ENCODE data around the gene COBL. TPM values are rescaled to one million over a fixed set of nuclear protein-coding genes. Genes with fewer than 3 reads are reported as not detected.

COBL gene
- total RNA-seq, 1 donor from 2014 or later: 27.9 TPM

- intact Hi-C loops (cut with DNase I): no loop called here
- Histone ChIP-seq H3K27ac (no peak overlapping the region), H3K36me3 (no peaks in the 10 kb centered on the region), H3K27me3 (ENCODE audit: low read depth) (no peaks in the 10 kb centered on the region), H3K9me3 (no peaks in the 10 kb centered on the region), H3K4me1 (no peaks in the 10 kb centered on the region), H3K4me3 (no peak overlapping the region)
- TF ChIP-seq CTCF (IDR thresholded peaks at IDR 0.05): no peak
- ATAC-seq (no peak), DNase-seq (no peak)
Observed at GRCh38 chr7:51249991-51250390, 66.6 kb downstream of the COBL start.

- ATAC-seq (no peak), DNase-seq (no peak)
- H3K36me3 ChIP-seq: no peaks in the 10 kb centered on the region
- H3K9me3 ChIP-seq: no peaks in the 10 kb centered on the region
- no peak overlapping the region for H3K27ac ChIP-seq
- intact Hi-C loops (cut with DNase I): no loop called here
- H3K4me3 ChIP-seq: no peak overlapping the region
- no peaks in the 10 kb centered on the region for H3K27me3 ChIP-seq (ENCODE audit: low read depth)
- no peaks in the 10 kb centered on the region for H3K4me1 ChIP-seq
- TF ChIP-seq CTCF (IDR thresholded peaks at IDR 0.05): no peak
Observed at GRCh38 chr7:51249187-51249945, 67.2 kb downstream of the COBL start.

GRCh38 chr7:51246258-51247245 lies 70.1 kb downstream of the COBL start:
- H3K36me3 ChIP-seq: no peaks in the 10 kb centered on the region
- no peak overlapping the region for H3K4me3 ChIP-seq
- H3K9me3 ChIP-seq: no peaks in the 10 kb centered on the region
- no peaks in the 10 kb centered on the region for H3K27me3 ChIP-seq (ENCODE audit: low read depth)
- TF ChIP-seq CTCF (IDR thresholded peaks at IDR 0.05): no peak
- ATAC-seq (no peak), DNase-seq (no peak)
- H3K27ac ChIP-seq: no peak overlapping the region
- peaks cover 3% of the 10 kb centered on the region for H3K4me1 ChIP-seq
- intact Hi-C loops (cut with DNase I): no loop called here

GRCh38 chr7:51244885-51245284 lies 71.7 kb downstream of the COBL start:
- H3K36me3 ChIP-seq: no peaks in the 10 kb centered on the region
- intact Hi-C loops (cut with DNase I): no loop called here
- no peak overlapping the region for H3K27ac ChIP-seq
- H3K4me3 ChIP-seq: no peak overlapping the region
- TF ChIP-seq CTCF (IDR thresholded peaks at IDR 0.05): no peak
- peak in 1 of 2 donors; percentile 44 for ATAC-seq
- DNase-seq: no peak
- H3K9me3 ChIP-seq: no peaks in the 10 kb centered on the region
- H3K27me3 ChIP-seq (ENCODE audit: low read depth): no peaks in the 10 kb centered on the region
- peaks cover 11% of the 10 kb centered on the region for H3K4me1 ChIP-seq

GRCh38 chr7:51244053-51244452 lies 72.6 kb downstream of the COBL start:
- no peak for DNase-seq
- Histone ChIP-seq H3K4me1 (peaks cover 11% of the 10 kb centered on the region), H3K27me3 (ENCODE audit: low read depth) (no peaks in the 10 kb centered on the region), H3K27ac (no peak overlapping the region), H3K36me3 (no peaks in the 10 kb centered on the region), H3K4me3 (no peak overlapping the region), H3K9me3 (no peaks in the 10 kb centered on the region)
- TF ChIP-seq CTCF (IDR thresholded peaks at IDR 0.05): no peak
- no peak for ATAC-seq
- intact Hi-C loops (cut with DNase I): no loop called here
